HFFc6 (cell line): ENCODE results near the gene PARD3B. TPM values are rescaled to one million over a fixed set of nuclear protein-coding genes. Genes with fewer than 3 reads are reported as not detected.
A peak's percentile ranks its signal among the peaks of the same experiment; 100 is the strongest.
"Not testable (repeated sequence)": the region's sequence is repeated elsewhere in the genome, so short reads cannot be mapped to it uniquely, and the experiment has no call there.

Experiments used
- DNase-seq: peaks from one replicate; pipeline ENCODE4 v3.0.0-alpha.2; 2018
- H3K27ac Mint-ChIP-seq: 2 replicates; pipeline ENCODE4 v1.8.0; 2020; ENCODE audit warnings: mild to moderate bottlenecking, mixed read lengths
- H3K27me3 Mint-ChIP-seq: 2 replicates; pipeline ENCODE4 v1.8.0; 2021; ENCODE audit warnings: mild to moderate bottlenecking, moderate library complexity, mixed read lengths; ENCODE audit not compliant: insufficient read depth
- H3K36me3 Mint-ChIP-seq: 2 replicates; pipeline ENCODE4 v1.8.0; 2021; ENCODE audit warnings: low read depth, mixed read lengths
- H3K4me1 Mint-ChIP-seq: 2 replicates; pipeline ENCODE4 v1.8.0; 2020; ENCODE audit warnings: low read depth, mixed read lengths
- H3K4me3 Mint-ChIP-seq: 2 replicates; pipeline ENCODE4 v1.8.0; 2020; ENCODE audit warnings: mild to moderate bottlenecking, moderate library complexity, mixed read lengths
- H3K9me3 Mint-ChIP-seq: 2 replicates; pipeline ENCODE4 v1.8.0; 2020; ENCODE audit warnings: mild to moderate bottlenecking, mixed read lengths
- CTCF ChIP-seq: fragments of 200-600 bp; sonication (generic); IDR thresholded peaks from 2 replicates; pipeline ENCODE4 v1.5.0; 2021; ENCODE audit warnings: antibody characterized with exemption, mild to moderate bottlenecking
- total RNA-seq, 6 experiments: library from RNA; stranded (reverse); fragmentation: NEBNext Ultra II Directional; extraction: Animal tissue kit (Norgen Biotek cat#: 25700); gene quantifications; 2 replicates in 1 of 6; 3 replicates in 5 of 6; pipeline ENCODE4 v1.2.3, GENCODE V29; 2021

The PARD3B gene
- total RNA-seq, 6 experiments from 2014 or later, result 14.0 to 22.4 (median 15.3) TPM

GRCh38 chr2:204557604-204558003 is 12.3 kb downstream of the PARD3B start:
- no peak for TF ChIP-seq CTCF
- DNase-seq, result no peak
- Mint-ChIP-seq H3K27me3 (peaks cover 4% of the 10 kb centered on the region), H3K4me3 (no peak overlapping the region), H3K27ac (no peak overlapping the region), H3K4me1 (peaks cover 65% of the 10 kb centered on the region), H3K9me3 (peaks cover 18% of the 10 kb centered on the region), H3K36me3 (peaks cover 54% of the 10 kb centered on the region)

GRCh38 chr2:204559358-204559757 is 14.1 kb downstream of the PARD3B start:
- H3K27me3 Mint-ChIP-seq, H3K4me3 Mint-ChIP-seq: not testable (repeated sequence)
- H3K27ac Mint-ChIP-seq, result peak overlapping the region; percentile 59
- H3K4me1 Mint-ChIP-seq, result peaks cover 60% of the 10 kb centered on the region
- DNase-seq, result peak; percentile 72
- H3K9me3 Mint-ChIP-seq, result peaks cover 18% of the 10 kb centered on the region
- peaks cover 58% of the 10 kb centered on the region for H3K36me3 Mint-ChIP-seq

GRCh38 chr2:204560902-204561301 is 15.6 kb downstream of the PARD3B start:
- Mint-ChIP-seq H3K9me3 (peaks cover 18% of the 10 kb centered on the region), H3K36me3 (peaks cover 58% of the 10 kb centered on the region), H3K4me1 (peaks cover 48% of the 10 kb centered on the region), H3K27me3 (peaks cover 2% of the 10 kb centered on the region; the same call in 1 of the 2 replicates), H3K4me3 (no peak overlapping the region), H3K27ac (no peak overlapping the region)
- no peak for TF ChIP-seq CTCF
- DNase-seq, result no peak

- Mint-ChIP-seq H3K27ac (no peak overlapping the region), H3K9me3 (peaks cover 18% of the 10 kb centered on the region), H3K4me3 (no peak overlapping the region), H3K4me1 (peaks cover 51% of the 10 kb centered on the region), H3K27me3 (peaks cover 2% of the 10 kb centered on the region; the same call in 1 of the 2 replicates), H3K36me3 (peaks cover 50% of the 10 kb centered on the region)
- TF ChIP-seq CTCF, result no peak
- no peak for DNase-seq
Observed at GRCh38 chr2:204561771-204562170, 16.5 kb downstream of the PARD3B start.

GRCh38 chr2:204566439-204566838 is 21.2 kb downstream of the PARD3B start:
- Mint-ChIP-seq H3K4me3 (no peak overlapping the region), H3K36me3 (peaks cover 20% of the 10 kb centered on the region), H3K27me3 (no peaks in the 10 kb centered on the region), H3K27ac (no peak overlapping the region), H3K9me3 (no peaks in the 10 kb centered on the region), H3K4me1 (peaks cover 29% of the 10 kb centered on the region)
- TF ChIP-seq CTCF, result no peak
- DNase-seq, result no peak

- DNase-seq, result no peak
- TF ChIP-seq CTCF, result no peak
- H3K9me3 Mint-ChIP-seq, result no peaks in the 10 kb centered on the region
- peaks cover 17% of the 10 kb centered on the region for H3K4me1 Mint-ChIP-seq
- no peak overlapping the region for H3K4me3 Mint-ChIP-seq
- H3K27me3 Mint-ChIP-seq, result no peaks in the 10 kb centered on the region
- peaks cover 6% of the 10 kb centered on the region; the same call in 1 of the 2 replicates for H3K36me3 Mint-ChIP-seq
- no peak overlapping the region for H3K27ac Mint-ChIP-seq
Observed at GRCh38 chr2:204570421-204570820, 25.1 kb downstream of the PARD3B start.
